Neural crest cell (in vitro differentiated cells): ENCODE data around the gene DCTN3. TPM values are rescaled to one million over a fixed set of nuclear protein-coding genes. Genes with fewer than 3 reads are reported as not detected.

Experiments used
- DNase-seq: peaks from one replicate; pipeline ENCODE4 v3.0.0; 2021; ENCODE audit warnings: low read depth, mixed read lengths, low spot score
- H3K27ac Mint-ChIP-seq: one replicate; pipeline ENCODE4 v1.8.0; 2021; ENCODE audit warnings: mild to moderate bottlenecking, mixed read lengths; ENCODE audit not compliant: unreplicated experiment
- H3K27me3 Mint-ChIP-seq: 2 replicates; pipeline ENCODE4 v1.8.0; 2021; ENCODE audit warnings: low read depth, mild to moderate bottlenecking, mixed read lengths
- H3K36me3 Mint-ChIP-seq: 2 replicates; pipeline ENCODE4 v1.8.0; 2021; ENCODE audit warnings: low read depth, mild to moderate bottlenecking, mixed read lengths
- H3K4me1 Mint-ChIP-seq: 2 replicates; pipeline ENCODE4 v1.8.0; 2021; ENCODE audit warnings: mixed read lengths
- H3K4me3 Mint-ChIP-seq: one replicate; pipeline ENCODE4 v1.8.0; 2021; ENCODE audit warnings: mild to moderate bottlenecking, mixed read lengths
- H3K9me3 Mint-ChIP-seq: 2 replicates; pipeline ENCODE4 v1.8.0; 2021; ENCODE audit warnings: mixed read lengths
- CTCF ChIP-seq: fragments of 200-600 bp; sonication (generic); conservative IDR thresholded peaks from 2 replicates; pipeline ENCODE4 v1.5.0; 2021; ENCODE audit warnings: antibody characterized with exemption, mild to moderate bottlenecking
- total RNA-seq: library from RNA; stranded (reverse); gene quantifications from 2 replicates; pipeline ENCODE4 v1.2.1, GENCODE V29; 2021

DCTN3 gene
- total RNA-seq, 1 donor from 2014 or later = 102 TPM

- peak overlapping the region; percentile 76 for H3K4me3 Mint-ChIP-seq
- peaks cover 54% of the 10 kb centered on the region for H3K27me3 Mint-ChIP-seq
- no peaks in the 10 kb centered on the region for H3K9me3 Mint-ChIP-seq
- no peak overlapping the region for H3K27ac Mint-ChIP-seq
- no peak for DNase-seq
- peak; percentile 26 for TF ChIP-seq CTCF
- H3K36me3 Mint-ChIP-seq = no peaks in the 10 kb centered on the region
- peaks cover 29% of the 10 kb centered on the region for H3K4me1 Mint-ChIP-seq
Measured at GRCh38 chr9:34591917-34592866, 28.1 kb downstream of the DCTN3 start.

GRCh38 chr9:34591248-34591916 is 28.9 kb downstream of the DCTN3 start:
- Mint-ChIP-seq H3K4me1 (peaks cover 37% of the 10 kb centered on the region), H3K27ac (no peak overlapping the region), H3K36me3 (no peaks in the 10 kb centered on the region), H3K4me3 (peak overlapping the region; percentile 86), H3K27me3 (peaks cover 55% of the 10 kb centered on the region), H3K9me3 (no peaks in the 10 kb centered on the region)
- peak; percentile 94 for TF ChIP-seq CTCF
- DNase-seq = peak; percentile 96

GRCh38 chr9:34590381-34591247 is 29.7 kb downstream of the DCTN3 start:
- H3K4me1 Mint-ChIP-seq = peaks cover 45% of the 10 kb centered on the region
- H3K27ac Mint-ChIP-seq = no peak overlapping the region
- H3K27me3 Mint-ChIP-seq = peaks cover 55% of the 10 kb centered on the region
- H3K4me3 Mint-ChIP-seq = peak overlapping the region; percentile 86
- H3K36me3 Mint-ChIP-seq = no peaks in the 10 kb centered on the region
- DNase-seq = no peak
- no peaks in the 10 kb centered on the region for H3K9me3 Mint-ChIP-seq
- TF ChIP-seq CTCF = no peak

DNA sequence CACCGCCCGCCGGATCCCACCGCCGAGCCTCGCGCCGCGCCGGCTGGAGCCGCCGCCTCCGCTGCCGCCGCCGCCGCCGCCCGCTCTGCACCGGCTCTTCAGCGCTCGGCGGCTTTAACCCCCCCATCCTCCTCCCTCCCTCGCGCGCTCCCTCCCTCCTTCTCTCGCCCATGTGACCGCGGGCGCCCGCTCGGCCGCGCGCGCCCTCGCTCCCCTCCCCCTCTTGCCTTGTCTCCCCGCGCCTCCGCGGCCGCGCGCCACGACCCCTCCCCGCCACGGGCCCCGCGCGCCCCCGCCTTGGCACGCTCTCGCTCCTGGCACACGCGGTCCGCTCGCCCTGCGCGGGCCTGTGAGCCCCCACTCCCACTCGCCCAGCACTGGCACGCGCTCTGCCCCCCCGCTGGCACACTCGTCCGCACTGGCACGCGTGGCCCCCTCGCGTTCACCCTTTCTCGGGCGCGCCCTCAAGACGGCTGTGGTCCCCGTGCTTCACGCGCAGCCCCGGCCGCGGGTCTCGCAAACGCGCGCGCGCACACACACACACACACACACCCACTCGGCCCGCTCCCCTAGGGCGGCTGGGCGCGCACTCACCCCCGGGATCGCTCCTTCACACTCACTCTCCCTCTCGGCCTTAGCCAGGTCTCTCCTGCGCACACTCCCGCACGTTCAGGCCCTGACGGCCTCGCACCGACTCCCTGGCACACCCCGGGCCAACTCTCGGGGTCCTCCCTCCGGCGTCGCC is 30.5 kb downstream of the DCTN3 start, which contains the start of gene CNTFR:
Gene CNTFR (minus strand): TSS at position 89 of the 745 bp plus-strand sequence. CDS start 20,743 bp downstream, outside the sequence.
- Mint-ChIP-seq H3K4me3 (peak within 1 kb of the TSS; percentile 91), H3K9me3 (no peaks in the 10 kb centered on the region), H3K27ac (peak within 1 kb of the TSS; percentile 93), H3K4me1 (peaks cover 53% of the 10 kb centered on the region), H3K36me3 (no peaks in the 10 kb centered on the region), H3K27me3 (peaks cover 55% of the 10 kb centered on the region)
- DNase-seq = no peak
- TF ChIP-seq CTCF = no peak
